Uterus (tissue), 2 donors: ENCODE results near the gene DUOXA1.

Experiments
- POLR2A ChIP-seq, 2 donors: fragments of 450-650 bp; IDR thresholded peaks; one replicate each; pipeline ENCODE4 v1.6.1; 2016; ENCODE audit warnings: antibody characterized with exemption in 2 of 2, mild to moderate bottlenecking in 1 of 2, moderate library complexity in 1 of 2
- TF ChIP-seq, protein P1 (sequence below), 4 experiments: fragments of 200-600 bp in 2 of 4; fragments of 450-650 bp in 2 of 4; sonication (generic) in 2 of 4; IDR thresholded peaks; one replicate each; pipeline ENCODE4 v1.5.1; 2016 to 2019; ENCODE audit warnings: antibody characterized with exemption in 4 of 4, mild to moderate bottlenecking in 2 of 4, moderate library complexity in 1 of 4

DNA sequence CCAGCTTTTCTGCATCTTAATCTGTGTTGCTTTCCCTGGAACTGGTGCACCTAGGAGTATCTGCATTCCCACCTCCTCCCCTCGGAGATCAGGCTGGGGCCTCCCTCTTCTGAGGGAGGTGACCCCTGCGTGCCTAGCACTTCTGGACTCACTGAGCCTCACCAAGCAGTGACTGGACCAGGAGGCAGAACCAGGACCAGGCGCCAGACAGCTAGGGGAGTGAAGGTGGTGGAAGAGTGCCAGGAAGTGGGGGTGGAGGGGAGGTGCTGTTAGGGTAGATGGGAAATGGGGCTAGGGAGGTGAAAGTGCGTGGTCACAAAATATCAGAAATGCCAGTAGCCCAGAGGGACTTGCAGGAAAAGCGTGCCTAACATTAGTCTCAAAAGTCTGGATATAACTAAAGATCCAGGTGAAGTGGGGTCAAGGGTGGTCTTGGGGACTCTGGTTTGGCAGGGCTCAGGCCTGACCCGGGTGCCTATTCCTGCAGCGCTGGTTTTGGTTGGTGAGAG, 14.3 kb downstream of the DUOXA1 start:
- TF ChIP-seq, protein P1, sequence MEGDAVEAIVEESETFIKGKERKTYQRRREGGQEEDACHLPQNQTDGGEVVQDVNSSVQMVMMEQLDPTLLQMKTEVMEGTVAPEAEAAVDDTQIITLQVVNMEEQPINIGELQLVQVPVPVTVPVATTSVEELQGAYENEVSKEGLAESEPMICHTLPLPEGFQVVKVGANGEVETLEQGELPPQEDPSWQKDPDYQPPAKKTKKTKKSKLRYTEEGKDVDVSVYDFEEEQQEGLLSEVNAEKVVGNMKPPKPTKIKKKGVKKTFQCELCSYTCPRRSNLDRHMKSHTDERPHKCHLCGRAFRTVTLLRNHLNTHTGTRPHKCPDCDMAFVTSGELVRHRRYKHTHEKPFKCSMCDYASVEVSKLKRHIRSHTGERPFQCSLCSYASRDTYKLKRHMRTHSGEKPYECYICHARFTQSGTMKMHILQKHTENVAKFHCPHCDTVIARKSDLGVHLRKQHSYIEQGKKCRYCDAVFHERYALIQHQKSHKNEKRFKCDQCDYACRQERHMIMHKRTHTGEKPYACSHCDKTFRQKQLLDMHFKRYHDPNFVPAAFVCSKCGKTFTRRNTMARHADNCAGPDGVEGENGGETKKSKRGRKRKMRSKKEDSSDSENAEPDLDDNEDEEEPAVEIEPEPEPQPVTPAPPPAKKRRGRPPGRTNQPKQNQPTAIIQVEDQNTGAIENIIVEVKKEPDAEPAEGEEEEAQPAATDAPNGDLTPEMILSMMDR (IDR thresholded peaks at IDR 0.05) = no peak
- TF ChIP-seq POLR2A (IDR thresholded peaks at IDR 0.05) = no peak
